Ascending aorta (tissue), 2 donors: ENCODE results near the gene SYTL2. TPM values are rescaled to one million over a fixed set of nuclear protein-coding genes. Genes with fewer than 3 reads are reported as not detected.
"Not testable (repeated sequence)": the region's sequence is repeated elsewhere in the genome, so short reads cannot be mapped to it uniquely, and the experiment has no call there.

Experiments
- DNase-seq, 2 donors: peaks; one replicate each; pipeline ENCODE4 v3.0.0-alpha.2; 2019; ENCODE audit warnings: low spot score in 2 of 2
- H3K27ac ChIP-seq, 2 donors: fragments of 200-600 bp; sonication (generic); one replicate each; pipeline ENCODE4 v1.5.1; 2016 to 2017; ENCODE audit warnings: mild to moderate bottlenecking in 1 of 2
- H3K27me3 ChIP-seq: fragments of 200-600 bp; sonication (generic); one replicate; pipeline ENCODE4 v1.5.1; 2017
- H3K36me3 ChIP-seq, 2 donors: fragments of 200-600 bp; sonication (generic); one replicate each; pipeline ENCODE4 v1.5.1; 2016
- H3K4me1 ChIP-seq, 2 donors: fragments of 200-600 bp; sonication (generic); one replicate each; pipeline ENCODE4 v1.5.1; 2016 to 2017; ENCODE audit warnings: mild to moderate bottlenecking in 1 of 2
- H3K4me3 ChIP-seq, 2 donors: fragments of 200-600 bp; sonication (generic); one replicate each; pipeline ENCODE4 v1.5.1; 2016 to 2017; ENCODE audit warnings: mild to moderate bottlenecking in 1 of 2
- H3K9me3 ChIP-seq, 2 donors: fragments of 200-600 bp; sonication (generic); one replicate each; pipeline ENCODE4 v1.5.1; 2016
- CTCF ChIP-seq, 3 experiments: fragments of 200-600 bp in 2 of 3; fragments of 450-650 bp in 1 of 3; sonication (generic) in 2 of 3; IDR thresholded peaks; one replicate each; pipeline ENCODE4 v1.5.1; 2016 to 2019; ENCODE audit warnings: antibody characterized with exemption in 3 of 3, mild to moderate bottlenecking in 1 of 3, moderate library complexity in 1 of 3
- intact Hi-C: fragments of 100-400 bp; cut with DNase I; formaldehyde crosslinking; loops from one replicate; pipeline ENCODE4 v1.15.1; 2023
- total RNA-seq: library from RNA; depleted of rRNA; stranded (reverse); fragments of >200 nt; gene quantifications from one replicate; pipeline ENCODE4 v1.1.0, GENCODE V29; 2016

Gene SYTL2
- total RNA-seq, 1 donor from 2014 or later: 151 TPM

GRCh38 chr11:85787809-85788760, 22.9 kb downstream of the SYTL2 start:
- Histone ChIP-seq H3K4me1 (no peaks in the 10 kb centered on the region), H3K36me3 (no peaks in the 10 kb centered on the region), H3K27ac (no peak overlapping the region), H3K27me3 (no peaks in the 10 kb centered on the region), H3K4me3 (no peak overlapping the region), H3K9me3 (no peaks in the 10 kb centered on the region)
- intact Hi-C loops: no loop called here
- TF ChIP-seq CTCF (IDR thresholded peaks at IDR 0.05): no peak
- no peak for DNase-seq

- Histone ChIP-seq H3K4me3 (no peak overlapping the region), H3K27me3 (no peaks in the 10 kb centered on the region), H3K36me3 (no peaks in the 10 kb centered on the region), H3K4me1 (no peaks in the 10 kb centered on the region), H3K9me3 (no peaks in the 10 kb centered on the region), H3K27ac (no peak overlapping the region)
- intact Hi-C loops: no loop called here
- no peak for DNase-seq
- no peak for TF ChIP-seq CTCF (IDR thresholded peaks at IDR 0.05)
These were observed 23.8 kb downstream of the SYTL2 start for GRCh38 chr11:85787168-85787567.

- intact Hi-C loops: no loop called here
- no peak for DNase-seq
- Histone ChIP-seq H3K9me3 (no peaks in the 10 kb centered on the region), H3K27ac (no peak overlapping the region), H3K36me3 (no peaks in the 10 kb centered on the region), H3K4me3 (no peak overlapping the region), H3K27me3 (no peaks in the 10 kb centered on the region), H3K4me1 (no peaks in the 10 kb centered on the region)
- TF ChIP-seq CTCF (IDR thresholded peaks at IDR 0.05): no peak
These were observed 26.3 kb downstream of the SYTL2 start for GRCh38 chr11:85784480-85785265.

- intact Hi-C loops: no loop called here
- Histone ChIP-seq H3K4me1 (no peaks in the 10 kb centered on the region), H3K27me3 (no peaks in the 10 kb centered on the region), H3K4me3 (no peak overlapping the region), H3K9me3 (no peaks in the 10 kb centered on the region), H3K36me3 (no peaks in the 10 kb centered on the region), H3K27ac (no peak overlapping the region)
- no peak for DNase-seq
- no peak for TF ChIP-seq CTCF (IDR thresholded peaks at IDR 0.05)
These were observed 27.2 kb downstream of the SYTL2 start for GRCh38 chr11:85783758-85784157.

- H3K27ac ChIP-seq, intact Hi-C loops, H3K4me3 ChIP-seq, H3K36me3 ChIP-seq, H3K27me3 ChIP-seq, H3K4me1 ChIP-seq, DNase-seq, H3K9me3 ChIP-seq: not testable (repeated sequence)
These were observed 30.0 kb downstream of the SYTL2 start for GRCh38 chr11:85780780-85781517.
